Kasumi-1 (cell line): ENCODE data around the gene CLMN.
"Not testable (repeated sequence)": the region's sequence is repeated elsewhere in the genome, so short reads cannot be mapped to it uniquely, and the experiment has no call there.

Experiments used
- DNase-seq, 2 experiments: peaks; one replicate each; lab custom pipeline; 2025; lab: John Stamatoyannopoulos, UW

CLMN gene

GRCh38 chr14:95287176-95287754, 32.4 kb downstream of the CLMN start:
- no peak for DNase-seq

GRCh38 chr14:95286645-95287044, 33.1 kb downstream of the CLMN start:
- no peak for DNase-seq

GRCh38 chr14:95285566-95285965, 34.1 kb downstream of the CLMN start:
- no peak for DNase-seq

- DNase-seq, result not testable (repeated sequence)
These were observed 35.9 kb downstream of the CLMN start for GRCh38 chr14:95283802-95284201.

GRCh38 chr14:95282986-95283380, 36.7 kb downstream of the CLMN start:
- not testable (repeated sequence) for DNase-seq

- DNase-seq, result no peak
These were observed 37.2 kb downstream of the CLMN start for GRCh38 chr14:95282354-95282985.

- no peak for DNase-seq
These were observed 38.0 kb downstream of the CLMN start for GRCh38 chr14:95281560-95282176.

GRCh38 chr14:95275494-95275893, 44.2 kb downstream of the CLMN start:
- no peak for DNase-seq

GRCh38 chr14:95274874-95275273, 44.8 kb downstream of the CLMN start:
- DNase-seq, result no peak

GRCh38 chr14:95274279-95274678, 45.4 kb downstream of the CLMN start:
- DNase-seq, result no peak

GRCh38 chr14:95273001-95273978, 46.4 kb downstream of the CLMN start:
- no peak for DNase-seq

GRCh38 chr14:95272057-95272456, 47.7 kb downstream of the CLMN start:
- DNase-seq, result no peak

GRCh38 chr14:95270203-95270602, 49.5 kb downstream of the CLMN start:
- no peak for DNase-seq

- DNase-seq, result no peak
These were observed 50.2 kb downstream of the CLMN start for GRCh38 chr14:95269493-95269892.

- DNase-seq, result no peak
These were observed 51.4 kb downstream of the CLMN start for GRCh38 chr14:95268350-95268749.

GRCh38 chr14:95267306-95267705, 52.4 kb downstream of the CLMN start:
- DNase-seq, result no peak

- peak; percentile 25 for DNase-seq
These were observed 54.3 kb downstream of the CLMN start for GRCh38 chr14:95265106-95266094.

- no peak for DNase-seq
These were observed 55.3 kb downstream of the CLMN start for GRCh38 chr14:95264271-95264973.

GRCh38 chr14:95263527-95264231, 56.0 kb downstream of the CLMN start:
- DNase-seq, result no peak

GRCh38 chr14:95262511-95262891, 57.2 kb downstream of the CLMN start:
- no peak for DNase-seq
